ENCODE results near the gene ACTA2. TPM values are rescaled to one million over a fixed set of nuclear protein-coding genes. Genes with fewer than 3 reads are reported as not detected.
A peak's percentile ranks its signal among the peaks of the same experiment; 100 is the strongest.

The ACTA2 gene
- total and polyA plus RNA-seq, 4 donors = 13.2 to 182 (median 73.6) TPM

GRCh38 chr10:88989423-88989822 is 36.9 kb upstream of the ACTA2 start:
- peaks cover 5 to 58% (median 53%) of the 10 kb centered on the region in 4 donors for H3K4me1 ChIP-seq (ENCODE audit: control insufficient read depth in 4 of 4, insufficient read depth in 4 of 4, low read length in 3 of 4)
- no peaks in the 10 kb centered on the region for H3K36me3 ChIP-seq (ENCODE audit: control insufficient read depth in 4 of 4, insufficient read depth in 3 of 4, low read depth in 1 of 4, low read length in 3 of 4)
- peak overlapping the region; percentile 96 to 99 for H3K27ac ChIP-seq (ENCODE audit: low read depth in 1 of 2, low read length in 2 of 2)
- H3K9me3 ChIP-seq (ENCODE audit: control insufficient read depth in 4 of 4, low read length in 3 of 4) = no peaks in the 10 kb centered on the region
- TF ChIP-seq FOXA1 (IDR thresholded peaks at IDR 0.05) (no peak), TAF1 (conservative IDR thresholded peaks at IDR 0.05) (no peak), MAX (IDR thresholded peaks at IDR 0.05) (no peak), HNF4G (IDR thresholded peaks at IDR 0.05) (no peak), ATF3 (IDR thresholded peaks at IDR 0.05) (no peak), NR2F2 (IDR thresholded peaks at IDR 0.05) (no peak), ZBTB33 (IDR thresholded peaks at IDR 0.05) (no peak), CTCF (IDR thresholded peaks at IDR 0.05; ENCODE audit: low read depth, low read length, missing input control) (no peak), YY1 (IDR thresholded peaks at IDR 0.05) (no peak), REST (IDR thresholded peaks at IDR 0.05) (no peak), EGR1 (IDR thresholded peaks at IDR 0.05; ENCODE audit: low read depth in 2 of 2) (no peak), FOXA2 (IDR thresholded peaks at IDR 0.05) (no peak), JUND (IDR thresholded peaks at IDR 0.05) (no peak), HNF4A (conservative IDR thresholded peaks at IDR 0.05) (no peak), GABPA (IDR thresholded peaks at IDR 0.05 in 1 of 2, conservative IDR thresholded peaks at IDR 0.05 in 1 of 2) (no peak), SP1 (IDR thresholded peaks at IDR 0.05) (no peak), RAD21 (IDR thresholded peaks at IDR 0.05) (no peak), RXRA (IDR thresholded peaks at IDR 0.05) (no peak)
- H3K4me3 ChIP-seq (ENCODE audit: low read depth in 1 of 3, low read length in 3 of 3) = no peak overlapping the region
- H3K27me3 ChIP-seq (ENCODE audit: control insufficient read depth in 4 of 4, insufficient read depth in 4 of 4, low read length in 3 of 4) = no peaks in the 10 kb centered on the region
- H3K9ac ChIP-seq (ENCODE audit: low read depth in 1 of 2, low read length in 2 of 2) = no peak overlapping the region
- no peak for DNase-seq (ENCODE audit: low spot score)
- 55% methylated on average over 2 of the region's 2 CpGs for WGBS
